ELR (cell line): Measurements from ENCODE around the gene METRNL.
"Not testable (repeated sequence)": the region's sequence is repeated elsewhere in the genome, so short reads cannot be mapped to it uniquely, and the experiment has no call there.

ENCODE experiments used
- DNase-seq: peaks from one replicate; pipeline ENCODE4 v3.0.0-alpha.2; 2015; ENCODE audit warnings: low read depth

The METRNL gene

DNA sequence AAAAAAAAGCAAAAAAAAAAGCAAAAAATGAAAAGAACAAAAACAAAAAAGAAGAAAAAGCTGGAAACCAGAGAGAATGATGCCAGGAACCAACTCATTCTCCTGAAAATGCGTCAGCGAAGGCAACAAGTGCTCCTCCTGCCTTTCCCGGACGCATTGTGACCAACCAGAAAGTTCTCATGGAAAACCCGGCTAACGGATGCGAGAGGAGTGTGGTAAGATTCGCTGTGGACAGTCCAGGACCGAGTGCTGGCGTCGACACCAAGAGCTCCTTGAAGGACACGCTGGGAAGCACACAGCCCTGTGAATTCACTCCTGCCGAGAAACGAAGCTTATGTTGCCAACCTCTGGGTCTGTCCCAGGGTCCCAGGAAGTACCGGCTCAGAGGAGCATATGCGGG, 43.4 kb downstream of the METRNL start:
- DNase-seq: no peak

DNA sequence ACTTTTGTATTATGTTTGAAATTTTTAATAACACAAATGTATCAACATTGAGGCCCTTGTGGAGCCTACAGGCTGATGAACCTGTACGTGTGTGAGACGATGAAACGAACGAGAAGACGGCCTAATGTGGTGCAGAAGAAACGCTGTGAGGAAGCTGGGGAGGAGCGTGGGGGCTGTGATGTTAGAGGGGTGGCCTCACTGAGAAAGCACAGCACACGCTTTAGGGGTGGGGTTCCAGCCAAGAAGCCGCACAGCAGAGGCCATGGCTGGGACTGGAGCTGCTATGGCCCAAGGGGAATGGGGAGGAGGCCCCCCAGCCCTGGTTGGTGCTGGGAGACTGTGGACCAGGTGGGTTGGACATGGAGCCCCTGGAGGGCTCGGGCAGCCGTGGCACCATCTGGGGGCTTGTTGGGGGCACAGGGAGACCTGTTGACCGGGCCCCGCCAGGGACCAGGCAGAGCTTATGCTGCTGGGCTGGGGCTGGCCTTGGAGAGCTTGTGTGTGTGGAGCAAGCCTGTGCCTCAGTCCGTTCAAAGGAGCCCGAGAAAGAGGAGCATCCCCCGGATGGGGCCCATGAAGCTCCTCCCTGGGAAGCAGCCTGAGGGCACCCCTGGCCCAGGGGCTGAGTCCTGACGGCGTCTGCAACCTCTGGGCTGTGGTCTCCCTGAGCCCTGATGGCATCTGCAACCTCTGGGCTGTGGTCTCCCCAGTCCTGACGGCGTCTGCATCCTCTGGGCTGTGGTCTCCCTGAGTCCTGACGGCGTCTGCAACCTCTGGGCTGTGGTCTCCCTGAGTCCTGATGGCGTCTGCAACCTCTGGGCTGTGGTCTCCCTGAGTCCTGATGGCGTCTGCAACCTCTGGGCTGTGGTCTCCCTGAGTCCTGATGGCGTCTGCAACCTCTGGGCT, 44.7 kb downstream of the METRNL start:
- no peak for DNase-seq

DNA sequence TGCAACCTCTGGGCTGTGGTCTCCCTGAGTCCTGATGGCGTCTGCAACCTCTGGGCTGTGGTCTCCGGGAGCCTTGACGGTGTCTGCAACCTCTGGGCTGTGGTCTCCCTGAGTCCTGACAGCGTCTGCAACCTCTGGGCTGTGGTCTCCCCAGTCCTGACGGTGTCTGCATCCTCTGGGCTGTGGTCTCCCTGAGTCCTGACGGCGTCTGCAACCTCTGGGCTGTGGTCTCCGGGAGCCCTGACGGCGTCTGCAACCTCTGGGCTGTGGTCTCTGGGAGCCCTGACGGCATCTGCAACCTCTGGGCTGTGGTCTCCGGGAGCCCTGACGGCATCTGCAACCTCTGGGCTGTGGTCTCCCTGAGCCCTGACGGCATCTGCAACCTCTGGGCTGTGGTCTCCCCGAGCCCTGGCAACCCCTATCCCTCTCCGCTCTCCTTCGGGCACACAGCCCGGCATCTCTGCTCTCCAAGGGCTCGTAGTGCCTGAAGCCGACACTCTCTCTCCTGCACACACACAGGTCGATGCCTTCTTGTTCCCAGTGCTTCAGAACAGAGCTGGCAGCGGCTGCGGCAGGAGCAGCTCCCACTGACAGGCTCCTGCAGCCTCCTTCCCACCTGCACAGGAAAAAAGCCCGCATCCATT, 45.6 kb downstream of the METRNL start:
- DNase-seq: no peak

GRCh38 chr17:83125515-83126274, 46.3 kb downstream of the METRNL start:
- DNase-seq: no peak

DNA sequence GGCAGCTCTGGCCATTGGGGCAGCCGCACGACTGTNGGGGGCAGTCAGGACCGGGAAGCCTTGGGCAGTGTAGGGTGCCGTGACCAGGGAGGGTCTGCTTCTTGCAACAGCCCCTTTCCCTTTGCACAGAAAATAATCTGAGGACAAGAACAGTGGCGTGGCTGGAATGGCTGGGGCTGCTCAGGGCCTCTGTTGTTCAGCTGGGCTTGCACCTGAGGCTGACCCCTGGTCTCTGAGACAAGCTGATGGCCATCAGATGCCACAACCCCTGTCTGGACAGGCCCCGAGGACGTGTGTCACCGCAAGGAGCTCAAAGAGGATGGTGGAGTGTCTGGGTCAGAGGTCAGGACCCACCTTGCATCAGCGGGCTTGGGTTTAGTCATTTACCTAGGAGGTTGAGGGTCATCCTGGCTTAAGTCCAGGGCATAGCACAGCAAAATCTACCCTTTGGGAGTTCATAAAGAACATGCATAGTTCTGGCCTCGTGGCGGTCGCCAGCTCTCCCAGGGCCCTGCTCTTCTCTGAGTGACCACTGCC, 46.9 kb downstream of the METRNL start:
- no peak for DNase-seq

DNA sequence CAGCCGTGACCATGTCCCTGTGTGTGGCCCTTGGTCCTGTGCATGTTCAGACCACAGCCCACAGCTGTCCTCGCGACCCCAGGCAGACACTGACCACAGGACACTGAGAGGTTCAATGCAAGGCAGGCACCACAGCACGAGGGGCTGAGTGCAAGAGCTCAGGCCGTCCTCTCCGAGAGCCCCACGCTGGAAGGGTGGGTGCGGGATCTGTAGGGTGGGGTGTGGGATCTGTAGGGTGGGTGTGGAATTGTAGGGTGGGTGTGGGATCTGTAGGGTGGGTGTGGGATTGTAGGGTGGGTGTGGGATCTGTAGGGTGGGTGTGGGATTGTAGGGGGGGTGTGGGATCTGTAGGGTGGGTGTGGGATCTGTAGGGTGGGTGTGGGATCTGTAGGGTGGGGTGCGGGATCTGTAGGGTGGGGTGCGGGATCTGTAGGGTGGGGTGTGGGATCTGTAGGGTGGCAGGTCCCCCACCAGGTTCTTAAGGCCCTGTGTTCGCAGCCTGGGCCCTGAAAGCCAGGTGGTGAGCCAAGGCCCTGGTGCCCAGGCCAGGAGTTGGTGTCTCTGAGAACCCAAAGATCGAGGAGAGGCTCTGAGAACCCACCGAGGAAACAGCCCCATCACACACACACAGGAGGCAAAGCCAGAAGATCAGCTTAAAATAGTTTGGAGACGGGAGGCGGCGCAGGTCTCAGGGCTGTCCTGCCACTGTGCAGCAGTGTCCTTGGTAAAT, 48.2 kb downstream of the METRNL start:
- DNase-seq: no peak

- DNase-seq: no peak
These were observed 49.2 kb downstream of the METRNL start for GRCh38 chr17:83128306-83129240.

DNA sequence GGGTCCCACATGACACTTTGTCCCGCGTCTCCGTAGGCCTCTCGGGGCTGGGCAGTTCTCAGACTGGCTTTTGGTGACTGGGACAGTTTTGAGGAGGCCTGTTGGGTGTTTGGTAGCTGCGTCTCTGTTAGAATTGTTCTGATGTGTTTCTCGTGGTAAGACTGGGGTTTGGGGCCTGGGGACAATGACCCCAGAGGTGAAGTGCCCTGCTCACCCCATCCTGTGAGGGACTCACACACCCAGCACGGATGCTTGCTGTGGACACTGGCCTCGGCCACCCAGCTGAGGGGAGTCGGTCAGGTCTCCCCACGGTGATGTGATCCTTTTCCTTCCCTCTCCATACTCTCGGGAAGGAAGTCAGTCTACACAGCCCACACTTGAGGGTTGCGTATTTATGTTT, 50.3 kb downstream of the METRNL start:
- no peak for DNase-seq

GRCh38 chr17:83131401-83132011, 52.1 kb downstream of the METRNL start:
- no peak for DNase-seq

DNA sequence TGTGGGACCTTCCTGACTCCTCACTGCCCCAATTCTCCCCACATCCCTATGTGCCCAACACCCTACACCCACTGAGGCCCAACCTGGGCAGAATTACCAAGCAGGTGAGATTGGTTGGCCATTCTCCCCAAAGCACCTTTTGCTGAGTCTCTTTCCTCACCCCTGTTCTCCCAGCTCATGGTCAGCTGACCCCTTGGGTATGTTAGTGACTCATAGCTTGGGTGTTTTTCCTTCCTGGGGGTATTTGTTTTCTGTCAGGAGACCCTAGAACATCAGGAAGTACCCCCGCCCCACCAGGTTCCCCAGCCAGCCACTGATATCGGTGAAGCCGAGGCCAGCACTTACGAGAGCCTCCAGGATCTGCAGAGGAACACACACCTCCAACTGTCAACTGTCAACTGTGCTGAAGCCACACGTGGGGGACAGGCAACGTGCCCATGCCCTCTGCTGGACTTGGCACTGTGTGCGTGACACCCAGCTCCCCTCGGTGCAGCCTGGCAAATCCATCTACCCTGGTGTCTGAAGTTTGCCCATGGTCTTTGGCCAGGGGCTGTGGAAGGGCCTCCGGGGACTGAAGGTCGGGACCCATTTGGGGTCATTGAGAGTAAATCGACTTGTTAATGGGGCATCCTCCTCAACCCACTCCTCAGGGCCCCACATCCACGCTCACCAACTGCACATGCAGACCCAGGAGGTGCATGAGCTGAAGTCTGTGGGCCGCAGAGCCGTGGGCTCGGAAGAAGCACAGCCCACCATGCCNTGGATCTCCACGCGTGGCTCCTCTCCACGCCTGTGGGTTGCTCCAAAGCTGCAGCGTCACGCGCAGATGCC, 53.1 kb downstream of the METRNL start:
- DNase-seq: no peak

GRCh38 chr17:83133302-83134121, 54.1 kb downstream of the METRNL start:
- DNase-seq: peak; percentile 84

GRCh38 chr17:83134456-83134855, 55.0 kb downstream of the METRNL start:
- DNase-seq: not testable (repeated sequence)

DNA sequence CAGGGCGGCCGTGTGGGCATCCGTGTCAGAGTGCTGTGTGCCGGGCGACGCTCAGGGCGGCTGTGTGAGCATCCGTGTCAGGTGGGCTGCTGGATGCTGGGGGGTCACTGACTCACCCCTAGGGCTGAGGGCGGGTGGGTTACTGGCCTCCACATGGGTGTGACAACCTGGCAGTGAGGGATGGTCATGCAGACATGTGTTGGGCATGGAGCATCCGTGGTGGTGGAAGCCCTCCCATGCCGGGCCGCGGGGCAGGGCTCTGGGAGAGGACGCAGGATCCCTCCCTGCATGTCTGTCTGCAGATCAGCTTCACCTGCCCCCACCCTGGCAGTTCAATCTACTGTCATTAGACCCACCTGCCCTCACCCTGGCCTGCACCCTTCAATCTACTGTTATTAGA, 56.3 kb downstream of the METRNL start:
- no peak for DNase-seq

GRCh38 chr17:83136156-83136555, 56.7 kb downstream of the METRNL start:
- no peak for DNase-seq

DNA sequence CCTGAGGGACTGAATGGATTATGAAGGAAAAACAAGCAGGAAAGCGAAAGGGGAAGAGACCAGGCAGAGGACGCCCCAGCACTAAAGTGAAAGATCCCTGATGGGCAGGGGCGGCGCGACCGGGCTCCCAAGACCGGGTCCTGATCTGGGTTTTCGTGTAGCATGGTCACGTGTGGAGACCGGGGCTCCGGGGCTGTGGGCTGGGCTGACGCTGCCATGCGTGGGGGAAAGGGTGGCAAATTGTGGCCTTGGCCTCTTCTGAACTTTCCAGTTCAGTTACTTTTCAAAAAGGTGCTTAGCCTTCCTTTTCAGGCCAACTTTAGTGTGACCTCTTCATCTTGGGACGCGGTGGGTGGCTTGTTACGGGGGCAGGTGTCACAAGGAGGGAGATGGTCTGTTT, 57.5 kb downstream of the METRNL start:
- no peak for DNase-seq

GRCh38 chr17:83137523-83137922, 58.1 kb downstream of the METRNL start:
- no peak for DNase-seq

DNA sequence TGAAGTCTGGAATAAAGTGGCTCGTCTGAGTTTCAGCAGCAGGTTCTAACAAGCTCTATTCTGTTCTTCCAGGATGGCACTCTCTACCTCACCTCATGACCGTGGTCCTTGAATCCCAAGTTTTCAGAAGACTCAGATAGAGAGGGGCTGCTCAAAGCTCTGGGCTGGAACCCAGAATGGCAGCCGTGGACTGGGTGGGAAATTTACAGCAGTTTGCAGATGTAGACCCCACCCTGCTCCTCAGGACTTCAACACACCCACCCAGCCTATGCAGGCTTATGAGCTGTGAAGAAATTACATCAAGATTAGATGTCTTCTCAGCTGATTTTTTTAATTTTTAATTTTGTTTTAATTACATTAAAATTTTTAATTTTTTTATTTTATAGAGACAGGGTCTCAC, 59.4 kb downstream of the METRNL start:
- no peak for DNase-seq

DNA sequence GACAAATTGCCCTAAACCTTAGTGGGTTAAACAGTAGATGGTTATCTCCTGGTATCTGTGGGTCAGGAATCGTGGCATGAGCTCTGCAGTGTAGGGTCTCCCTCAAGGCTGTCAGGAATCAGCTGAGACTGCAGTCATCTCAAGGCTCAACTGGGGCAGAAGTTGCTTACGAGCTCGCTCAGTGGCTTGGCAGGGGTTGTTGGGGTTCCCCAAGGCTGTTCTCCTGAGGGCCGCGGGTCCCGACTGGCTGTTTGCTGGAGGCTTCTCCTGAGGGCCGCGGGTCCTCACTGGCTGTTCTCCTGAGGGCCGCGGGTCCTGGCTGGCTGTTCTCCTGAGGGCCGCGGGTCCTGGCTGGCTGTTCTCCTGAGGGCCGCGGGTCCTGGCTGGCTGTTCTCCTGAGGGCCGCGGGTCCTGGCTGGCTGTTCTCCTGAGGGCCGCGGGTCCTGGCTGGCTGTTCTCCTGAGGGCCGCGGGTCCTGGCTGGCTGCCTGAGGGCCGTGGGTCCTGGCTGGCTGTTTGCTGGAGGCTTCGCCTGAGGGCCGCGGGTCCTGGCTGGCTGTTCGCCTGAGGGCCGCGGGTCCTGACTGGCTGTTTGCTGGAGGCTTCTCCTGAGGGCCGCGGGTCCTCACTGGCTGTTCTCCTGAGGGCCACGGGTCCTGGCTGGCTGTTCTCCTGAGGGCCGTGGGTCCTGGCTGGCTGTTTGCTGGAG, 60.3 kb downstream of the METRNL start:
- DNase-seq: not testable (repeated sequence)
